ENCODE data around the gene BAG1. TPM values are rescaled to one million over a fixed set of nuclear protein-coding genes. Genes with fewer than 3 reads are reported as not detected.

Gene BAG1
- total and polyA plus RNA-seq, 2 of the 13 experiments (the other 11 are each of a cell fraction or from before 2014, with no cell fraction given) = 23.1 to 59.5 TPM

GRCh38 chr9:33264473-33265177 lies at the start of gene BAG1, which contains the start of gene CHMP5 (continued):
- TF ChIP-seq ZNF770 (CRISPR knock-in tag; IDR thresholded peaks at IDR 0.05) (no peak), ZNF276 (CRISPR knock-in tag; IDR thresholded peaks at IDR 0.05; ENCODE audit: low read depth) (no peak), MTA1 (CRISPR knock-in tag; IDR thresholded peaks at IDR 0.05; ENCODE audit: borderline replicate concordance) (no peak), ZFP1 (CRISPR knock-in tag; IDR thresholded peaks at IDR 0.05) (no peak), HNRNPK (IDR thresholded peaks at IDR 0.05; ENCODE audit: low read depth, low read length, poor library complexity, severe bottlenecking) (peak; percentile 44), NR1H2 (CRISPR knock-in tag; IDR thresholded peaks at IDR 0.05; ENCODE audit: borderline replicate concordance, low read depth) (no peak), GPN1 (CRISPR knock-in tag; IDR thresholded peaks at IDR 0.05; ENCODE audit: borderline replicate concordance) (no peak), HCFC1 (IDR thresholded peaks at IDR 0.05; ENCODE audit: low read depth, low read length) (peak; percentile 49; the same call in 1 of the 2 replicates), DDIT3 (CRISPR knock-in tag; IDR thresholded peaks at IDR 0.05) (no peak), HBP1 (CRISPR knock-in tag; IDR thresholded peaks at IDR 0.05; ENCODE audit: low read depth) (no peak), ZNF724P (CRISPR knock-in tag; IDR thresholded peaks at IDR 0.05; ENCODE audit: borderline replicate concordance) (no peak), HINFP (CRISPR knock-in tag; IDR thresholded peaks at IDR 0.05; ENCODE audit: low read depth) (0 out of 2 replicates have a peak, but pooled peaks have one; percentile 22), SMYD3 (CRISPR knock-in tag; IDR thresholded peaks at IDR 0.05) (no peak), ZNF281 (CRISPR knock-in tag; IDR thresholded peaks at IDR 0.05; ENCODE audit: borderline replicate concordance) (no peak), TARDBP (CRISPR knock-in tag; IDR thresholded peaks at IDR 0.05) (0 out of 2 replicates have a peak, but pooled peaks have one; percentile 12), PAX8 (CRISPR knock-in tag; IDR thresholded peaks at IDR 0.05; ENCODE audit: borderline replicate concordance) (no peak)

Measured in HepG2 (cell line).